ENCODE data around the gene DERL3. TPM values are rescaled to one million over a fixed set of nuclear protein-coding genes. Genes with fewer than 3 reads are reported as not detected.
"Not testable (repeated sequence)": the region's sequence is repeated elsewhere in the genome, so short reads cannot be mapped to it uniquely, and the experiment has no call there.

Gene DERL3
- polyA plus RNA-seq, 1 experiment, result 0.27 TPM

GRCh38 chr22:23877566-23877965 is 38.8 kb upstream of the DERL3 start:
- TF ChIP-seq CTCF (IDR thresholded peaks at IDR 0.05; ENCODE audit: low read depth, low read length), result no peak
- Histone ChIP-seq H3K9me3 (ENCODE audit: control insufficient read depth, insufficient read depth, low read length) (no peaks in the 10 kb centered on the region; the same call in 1 of the 2 replicates), H3K4me3 (ENCODE audit: low read depth, low read length) (no peak overlapping the region), H3K27me3 (ENCODE audit: control insufficient read depth, insufficient read depth, low read length) (no peaks in the 10 kb centered on the region), H3K27ac (ENCODE audit: low read depth, low read length) (no peak overlapping the region)
- POLR2A ChIA-PET, result no interaction called here
- no peak for DNase-seq (ENCODE audit: low read depth, low spot score)
- CTCF ChIA-PET, result no interaction called here

GRCh38 chr22:23875801-23876200 is 37.0 kb upstream of the DERL3 start:
- DNase-seq (ENCODE audit: low read depth, low spot score), result no peak
- ChIA-PET POLR2A (interaction anchor here (1.5 kb wide), 1 partner anchor 19 kb away, joined by 3 read pairs; the partner anchor contains the start of gene MIF), CTCF (no interaction called here)
- H3K4me3 ChIP-seq (ENCODE audit: low read depth, low read length), result no peak overlapping the region
- no peaks in the 10 kb centered on the region for H3K27me3 ChIP-seq (ENCODE audit: control insufficient read depth, insufficient read depth, low read length)
- no peak overlapping the region for H3K27ac ChIP-seq (ENCODE audit: low read depth, low read length)
- no peak for TF ChIP-seq CTCF (IDR thresholded peaks at IDR 0.05; ENCODE audit: low read depth, low read length)
- H3K9me3 ChIP-seq (ENCODE audit: control insufficient read depth, insufficient read depth, low read length), result no peaks in the 10 kb centered on the region; the same call in 1 of the 2 replicates

- CTCF ChIA-PET, result interaction anchor here (1.2 kb wide), 1 partner anchor 81 kb away, joined by 3 read pairs; no protein-coding TSS in a partner anchor
- Histone ChIP-seq H3K27ac (ENCODE audit: low read depth, low read length) (no peak overlapping the region), H3K9me3 (ENCODE audit: control insufficient read depth, insufficient read depth, low read length) (no peaks in the 10 kb centered on the region; the same call in 1 of the 2 replicates), H3K27me3 (ENCODE audit: control insufficient read depth, insufficient read depth, low read length) (no peaks in the 10 kb centered on the region), H3K4me3 (ENCODE audit: low read depth, low read length) (no peak overlapping the region)
- POLR2A ChIA-PET, result interaction anchor here (1.5 kb wide), 1 partner anchor 20 kb away, joined by 3 read pairs; the partner anchor contains the start of gene MIF
- DNase-seq (ENCODE audit: low read depth, low spot score), result no peak
- no peak for TF ChIP-seq CTCF (IDR thresholded peaks at IDR 0.05; ENCODE audit: low read depth, low read length)
These were observed 36.1 kb upstream of the DERL3 start for GRCh38 chr22:23874871-23875270.

- DNase-seq (ENCODE audit: low read depth, low spot score), result no peak
- TF ChIP-seq CTCF (IDR thresholded peaks at IDR 0.05; ENCODE audit: low read depth, low read length), result no peak
- no peak overlapping the region for H3K4me3 ChIP-seq (ENCODE audit: low read depth, low read length)
- ChIA-PET CTCF (no interaction called here), POLR2A (no interaction called here)
- no peaks in the 10 kb centered on the region for H3K27me3 ChIP-seq (ENCODE audit: control insufficient read depth, insufficient read depth, low read length)
- H3K27ac ChIP-seq (ENCODE audit: low read depth, low read length), result no peak overlapping the region
- H3K9me3 ChIP-seq (ENCODE audit: control insufficient read depth, insufficient read depth, low read length), result no peaks in the 10 kb centered on the region
These were observed 29.8 kb upstream of the DERL3 start for GRCh38 chr22:23868580-23868979.

- H3K9me3 ChIP-seq (ENCODE audit: control insufficient read depth, insufficient read depth, low read length); POLR2A ChIA-PET; H3K4me3 ChIP-seq (ENCODE audit: low read depth, low read length); H3K27me3 ChIP-seq (ENCODE audit: control insufficient read depth, insufficient read depth, low read length); H3K27ac ChIP-seq (ENCODE audit: low read depth, low read length); DNase-seq (ENCODE audit: low read depth, low spot score): not testable (repeated sequence)
- CTCF ChIA-PET, result interaction anchor here (1.9 to 2.4 kb wide), 2 partner anchors 7 to 15 kb away, joined by 7 to 9 read pairs; no protein-coding TSS in a partner anchor
These were observed 25.8 kb upstream of the DERL3 start for GRCh38 chr22:23864499-23865154.

All from AG04450 (cell line).